Upper lobe of left lung (tissue), 6 donors: ENCODE results near the gene BTD. TPM values are rescaled to one million over a fixed set of nuclear protein-coding genes. Genes with fewer than 3 reads are reported as not detected.
A peak's percentile ranks its signal among the peaks of the same experiment; 100 is the strongest.

ENCODE experiments used
- ATAC-seq, 2 donors: fragments of 200-7000 bp; cut with Tn5 transposase; one replicate each; pipeline ENCODE4 v1.9.1; 2022; ENCODE audit warnings: mild to moderate bottlenecking in 2 of 2, moderate library complexity in 2 of 2; ENCODE audit not compliant: low FRiP score in 2 of 2
- DNase-seq, 2 donors: peaks; one replicate each; pipeline ENCODE4 v3.0.0-alpha.2; 2019 to 2020
- H3K27ac ChIP-seq, 4 donors: fragments of 200-600 bp; sonication (generic); one replicate each; pipeline ENCODE4 v1.5.1; 2016 to 2019
- H3K27me3 ChIP-seq, 4 donors: fragments of 200-600 bp; sonication (generic); one replicate each; pipeline ENCODE4 v1.5.1; 2017 to 2019
- H3K36me3 ChIP-seq, 4 donors: fragments of 200-600 bp; sonication (generic); one replicate each; pipeline ENCODE4 v1.5.1; 2016 to 2019
- H3K4me1 ChIP-seq, 4 donors: fragments of 200-600 bp; sonication (generic); one replicate each; pipeline ENCODE4 v1.5.1; 2018 to 2019
- H3K4me3 ChIP-seq, 4 donors: fragments of 200-600 bp; sonication (generic); one replicate each; pipeline ENCODE4 v1.5.1; 2017 to 2019; ENCODE audit warnings: mild to moderate bottlenecking in 2 of 4, moderate library complexity in 1 of 4
- H3K9me3 ChIP-seq, 4 donors: fragments of 200-600 bp; sonication (generic); one replicate each; pipeline ENCODE4 v1.5.1; 2018 to 2019
- CTCF ChIP-seq, 6 experiments: fragments of 450-650 bp in 4 of 6; fragments of 200-600 bp in 2 of 6; sonication (generic) in 2 of 6; IDR thresholded peaks; one replicate each; pipeline ENCODE4 v1.5.1; 2016 to 2019; ENCODE audit warnings: antibody characterized with exemption in 6 of 6
- EP300 ChIP-seq, 4 donors: sonication (generic); formaldehyde crosslinking; IDR thresholded peaks; one replicate each; pipeline ENCODE4 v1.5.1; 2017; ENCODE audit warnings: antibody characterized with exemption in 4 of 4, control low read depth in 2 of 4
- POLR2A ChIP-seq, 4 donors: fragments of 450-650 bp; IDR thresholded peaks; one replicate each; pipeline ENCODE4 v1.5.1; 2016 to 2017; ENCODE audit warnings: antibody characterized with exemption in 4 of 4, mild to moderate bottlenecking in 2 of 4
- POLR2AphosphoS5 ChIP-seq, 2 donors: sonication (generic); formaldehyde crosslinking; IDR thresholded peaks; one replicate each; pipeline ENCODE4 v1.5.1; 2017; ENCODE audit warnings: antibody characterized with exemption in 2 of 2
- WGBS, 2 donors: methylation state at CpG; one replicate each; pipeline ENCODE4 v1.1.5; 2017 to 2018; 5-methylcytosine and 5-hydroxymethylcytosine counted together
- total RNA-seq, 6 donors: library from RNA; depleted of rRNA in 4 of 6; stranded (reverse); fragments of >200 nt in 4 of 6; gene quantifications; one replicate each; pipeline versions ENCODE4 v1.1.0 to v1.2.1, GENCODE V29; 2016 to 2021
- donor health status: DM: no; HTN: no; CAD: no; lungs with moderate emphysema.
- donor health status: DM: no; HTN: yes; CAD: no; lungs with severe emphysema.

BTD gene
- total RNA-seq = 10 to 100 TPM in 5 of 6 donors, 1 to 10 TPM in 1; 6.8 to 32.2 (median 21.8) TPM

GRCh38 chr3:15601399-15602145 lies at the start of gene BTD, which contains the start of gene HACL1:
Gene BTD (plus strand): TSS chr3:15601745. CDS start chr3:15635440, 33,695 bp downstream.
Gene HACL1 (minus strand): TSS chr3:15601569. CDS start chr3:15601463, 106 bp downstream.
- TF ChIP-seq POLR2A (IDR thresholded peaks at IDR 0.05) (peak in 3 of 4 donors; percentile 50 to 81 (median 64)), EP300 (IDR thresholded peaks at IDR 0.05) (no peak), POLR2AphosphoS5 (IDR thresholded peaks at IDR 0.05) (peak; percentile 81 to 89), CTCF (IDR thresholded peaks at IDR 0.05) (peak in 4 of 6 experiments; percentile 33 to 67 (median 52))
- peaks cover 0 to 23% (median 14%) of the 10 kb centered on the region in 4 donors for H3K36me3 ChIP-seq

GRCh38 chr3:15551902-15552301 lies 49.6 kb upstream of the BTD start:
- WGBS, 2 donors = 86 to 100% methylated on average over 1 of the region's 1 CpG
- ATAC-seq = no peak
- TF ChIP-seq EP300 (IDR thresholded peaks at IDR 0.05) = no peak
- TF ChIP-seq POLR2AphosphoS5 (IDR thresholded peaks at IDR 0.05) = no peak
- no peak for TF ChIP-seq CTCF (IDR thresholded peaks at IDR 0.05)
- no peak for TF ChIP-seq POLR2A (IDR thresholded peaks at IDR 0.05)

More at GRCh38 chr3:15601399-15602145, at the start of gene BTD, which contains the start of gene HACL1:
- Histone ChIP-seq H3K9me3 (no peaks in the 10 kb centered on the region), H3K27me3 (no peaks in the 10 kb centered on the region), H3K4me3 (peak within 1 kb of the TSS; percentile 42 to 83 (median 74)), H3K27ac (peak within 1 kb of the TSS; percentile 79 to 91 (median 85)), H3K4me1 (peaks cover 15 to 45% (median 18%) of the 10 kb centered on the region in 4 donors)
- WGBS, 2 donors = 0% methylated on average over 37 to 59 of the region's 61 CpGs
- ATAC-seq (peak; percentile 98 to 99), DNase-seq (peak; percentile 98)

GRCh38 chr3:15553749-15554148 lies 47.8 kb upstream of the BTD start:
- Histone ChIP-seq H3K4me1 (peaks cover 4 to 9% (median 7%) of the 10 kb centered on the region in 4 donors), H3K27me3 (no peaks in the 10 kb centered on the region), H3K27ac (no peak overlapping the region), H3K4me3 (no peak overlapping the region), H3K36me3 (peaks cover 0 to 3% (median 0%) of the 10 kb centered on the region in 4 donors), H3K9me3 (no peaks in the 10 kb centered on the region)
- TF ChIP-seq EP300 (IDR thresholded peaks at IDR 0.05) = no peak
- TF ChIP-seq POLR2A (IDR thresholded peaks at IDR 0.05) = no peak
- no peak for DNase-seq
- ATAC-seq = no peak
- 56 to 66% methylated on average over 3 of the region's 3 CpGs for WGBS, 2 donors

More at GRCh38 chr3:15551902-15552301, 49.6 kb upstream of the BTD start:
- no peaks in the 10 kb centered on the region for H3K9me3 ChIP-seq
- peaks cover 0 to 4% (median 2%) of the 10 kb centered on the region in 4 donors for H3K4me1 ChIP-seq
- H3K4me3 ChIP-seq = no peak overlapping the region
- peaks cover 0 to 3% (median 0%) of the 10 kb centered on the region in 4 donors for H3K36me3 ChIP-seq
- H3K27ac ChIP-seq = no peak overlapping the region
- no peaks in the 10 kb centered on the region for H3K27me3 ChIP-seq
- DNase-seq = no peak

- Histone ChIP-seq H3K9me3 (no peaks in the 10 kb centered on the region), H3K36me3 (peaks cover 1 to 19% (median 5%) of the 10 kb centered on the region in 4 donors), H3K4me1 (peaks cover 4 to 9% (median 7%) of the 10 kb centered on the region in 4 donors), H3K27ac (peak overlapping the region in 3 of 4 donors; percentile 45 to 49 (median 49)), H3K4me3 (no peak overlapping the region), H3K27me3 (no peaks in the 10 kb centered on the region)
- WGBS, 2 donors = 36 to 50% methylated on average over 2 of the region's 2 CpGs
- TF ChIP-seq POLR2A (IDR thresholded peaks at IDR 0.05) (no peak), EP300 (IDR thresholded peaks at IDR 0.05) (no peak), CTCF (IDR thresholded peaks at IDR 0.05) (no peak)
- ATAC-seq = peak; percentile 44 to 73
- no peak for DNase-seq
Observed at GRCh38 chr3:15556512-15556911, 45.0 kb upstream of the BTD start.

- peaks cover 4 to 29% (median 12%) of the 10 kb centered on the region in 4 donors for H3K36me3 ChIP-seq
- H3K4me1 ChIP-seq = peaks cover 4 to 9% (median 7%) of the 10 kb centered on the region in 4 donors
- DNase-seq (peak in 1 of 2 donors; percentile 66), ATAC-seq (peak; percentile 78 to 91)
- H3K27me3 ChIP-seq = no peaks in the 10 kb centered on the region
- TF ChIP-seq POLR2AphosphoS5 (IDR thresholded peaks at IDR 0.05) (no peak), CTCF (IDR thresholded peaks at IDR 0.05) (peak; percentile 45 to 80 (median 64))
- peak overlapping the region in 1 of 4 donors; percentile 49 for H3K27ac ChIP-seq
- WGBS, 2 donors = 2% methylated on average over 3 of the region's 3 CpGs
- no peak overlapping the region for H3K4me3 ChIP-seq
- H3K9me3 ChIP-seq = no peaks in the 10 kb centered on the region
Observed at GRCh38 chr3:15557511-15557946, 44.0 kb upstream of the BTD start.
